MV-4-11 (cell line): ENCODE results near the gene SEC22C.
A peak's percentile ranks its signal among the peaks of the same experiment; 100 is the strongest.

Experiments used
- DNase-seq: peaks from one replicate; lab custom pipeline; 2025; lab: John Stamatoyannopoulos, UW

Gene SEC22C

GRCh38 chr3:42513121-42513520 lies 68.6 kb downstream of the SEC22C start:
- DNase-seq: no peak

- DNase-seq: peak; percentile 58
Observed at GRCh38 chr3:42511736-42512135, 70.0 kb downstream of the SEC22C start.

GRCh38 chr3:42511201-42511600 lies 70.6 kb downstream of the SEC22C start:
- DNase-seq: no peak

GRCh38 chr3:42510325-42510724 lies 71.4 kb downstream of the SEC22C start:
- DNase-seq: no peak

- no peak for DNase-seq
Observed at GRCh38 chr3:42509111-42509510, 72.7 kb downstream of the SEC22C start.

GRCh38 chr3:42508562-42508961 lies 73.2 kb downstream of the SEC22C start:
- DNase-seq: no peak

- peak; percentile 52 for DNase-seq
Observed at GRCh38 chr3:42507761-42508335, 73.9 kb downstream of the SEC22C start.

- DNase-seq: no peak
Observed at GRCh38 chr3:42507252-42507651, 74.5 kb downstream of the SEC22C start.

- DNase-seq: no peak
Observed at GRCh38 chr3:42505849-42506410, 75.8 kb downstream of the SEC22C start.

GRCh38 chr3:42505128-42505848 lies 76.5 kb downstream of the SEC22C start:
- no peak for DNase-seq

- DNase-seq: no peak
Observed at GRCh38 chr3:42504334-42505127, 77.2 kb downstream of the SEC22C start.

- DNase-seq: no peak
Observed at GRCh38 chr3:42503957-42504333, 77.8 kb downstream of the SEC22C start.

GRCh38 chr3:42503251-42503924 lies 78.4 kb downstream of the SEC22C start:
- no peak for DNase-seq

GRCh38 chr3:42502429-42503250 lies 79.1 kb downstream of the SEC22C start, which contains the start of gene VIPR1:
Gene VIPR1, plus strand, starts transcription at chr3:42502643. Its CDS starts 93 bp downstream, at chr3:42502736.
- DNase-seq: peak; percentile 39

- peak; percentile 28 for DNase-seq
Observed at GRCh38 chr3:42501681-42502428, 79.9 kb downstream of the SEC22C start.

- DNase-seq: no peak
Observed at GRCh38 chr3:42501321-42501680, 80.5 kb downstream of the SEC22C start.

- DNase-seq: no peak
Observed at GRCh38 chr3:42500909-42501308, 80.9 kb downstream of the SEC22C start.

GRCh38 chr3:42500091-42500490 lies 81.7 kb downstream of the SEC22C start:
- DNase-seq: no peak

GRCh38 chr3:42499478-42499871 lies 82.3 kb downstream of the SEC22C start:
- no peak for DNase-seq

- no peak for DNase-seq
Observed at GRCh38 chr3:42498791-42499477, 82.8 kb downstream of the SEC22C start.
